A549 (cell line): ENCODE measurements around the gene LAMB1. TPM values are rescaled to one million over a fixed set of nuclear protein-coding genes. Genes with fewer than 3 reads are reported as not detected.
A peak's percentile ranks its signal among the peaks of the same experiment; 100 is the strongest.

Experiments
- ATAC-seq, 2 experiments: fragments of 200-7000 bp in 1 of 2; fragments of >200 bp in 1 of 2; cut with Nextera tagmentation in 1 of 2; cut with Tn5 transposase in 1 of 2; 3 replicates each; pipeline versions ENCODE4 v1.8.0 to v1.9.1; 2018 to 2020; ENCODE audit warnings: mild to moderate bottlenecking in 1 of 2, moderate library complexity in 1 of 2
- CTCF ChIA-PET: fragments of 300-600 bp; sonication (Branson Sonifier 250); formaldehyde crosslinking; extraction: SDS; loops from one replicate; lab custom pipeline; 2021; ENCODE audit warnings: antibody characterized with exemption, inconsistent platforms; lab: Yijun Ruan, JAX
- POLR2A ChIA-PET: fragments of 350-600 bp; formaldehyde crosslinking; extraction: SDS; loops from one replicate; lab custom pipeline; 2021; ENCODE audit warnings: antibody characterized with exemption, inconsistent platforms; lab: Yijun Ruan, JAX
- DNase-seq, 2 experiments: peaks; one replicate each; pipeline versions ENCODE4 v3.0.0 to v3.0.0-alpha.2; 2011 to 2016; ENCODE audit warnings: low read depth in 1 of 2, low spot score in 1 of 2
- FAIRE-seq: peaks from 2 replicates; lab custom pipeline; 2011; peaks lifted over from hg19 to GRCh38; lab: Jason Lieb, UNC
- H3K27ac ChIP-seq, 2 experiments: fragments of >200 bp; sonication (Bioruptor Twin); formaldehyde crosslinking; 3 replicates each; pipeline ENCODE4 v1.5.1; 2016 to 2017
- H3K4me1 ChIP-seq: fragments of >200 bp; sonication (Bioruptor Twin); formaldehyde crosslinking; 3 replicates; pipeline ENCODE4 v1.6.1; 2016
- H3K4me2 ChIP-seq: fragments of >200 bp; sonication (Bioruptor Twin); formaldehyde crosslinking; 3 replicates; pipeline ENCODE4 v1.6.1; 2016
- H3K4me3 ChIP-seq: fragments of >200 bp; sonication (Bioruptor Twin); formaldehyde crosslinking; 3 replicates; pipeline ENCODE4 v1.5.1; 2016
- H3K9me3 ChIP-seq: fragments of >200 bp; sonication (Bioruptor Twin); formaldehyde crosslinking; 3 replicates; pipeline ENCODE4 v1.6.1; 2016
- ATOH8 ChIP-seq: fragments of 250-450 bp; sonication (Bioruptor Pico); IDR thresholded peaks from 2 replicates; pipeline ENCODE4 v1.5.0; 2020; ENCODE audit warnings: low read depth, mild to moderate bottlenecking, moderate library complexity
- BCL3 ChIP-seq: fragments of >200 bp; sonication (Bioruptor Twin); formaldehyde crosslinking; IDR thresholded peaks from 3 replicates; pipeline ENCODE4 v1.6.1; 2016
- BHLHE40 ChIP-seq: IDR thresholded peaks from 2 replicates; pipeline ENCODE4 v1.6.1; 2012; ENCODE audit warnings: low read depth, low read length, inconsistent platforms
- CEBPB ChIP-seq, 2 experiments: fragments of >200 bp in 1 of 2; sonication (Bioruptor Twin) in 1 of 2; formaldehyde crosslinking in 1 of 2; IDR thresholded peaks; 2 replicates each; pipeline ENCODE4 v1.6.1; 2012 to 2016
- CHD2 ChIP-seq: fragments of 150-350 bp; IDR thresholded peaks from 2 replicates; pipeline ENCODE4 v1.6.1; 2014; ENCODE audit warnings: low read length; ENCODE audit not compliant: partially characterized antibody
- CHD4 ChIP-seq: fragments of 200-600 bp; sonication (generic); IDR thresholded peaks from 2 replicates; pipeline ENCODE4 v1.6.1; 2016; ENCODE audit warnings: antibody characterized with exemption, mild to moderate bottlenecking, borderline replicate concordance
- E2F6 ChIP-seq: IDR thresholded peaks from 2 replicates; pipeline ENCODE4 v1.6.1; 2012; ENCODE audit warnings: low read depth, borderline replicate concordance
- ELK1 ChIP-seq: fragments of 150-350 bp; IDR thresholded peaks from 2 replicates; pipeline ENCODE4 v1.6.1; 2014; ENCODE audit warnings: low read depth, mild to moderate bottlenecking, low read length
- EP300 ChIP-seq, 2 experiments: fragments of >200 bp; sonication (Bioruptor Twin); formaldehyde crosslinking; IDR thresholded peaks; 2 replicates in 1 of 2; 3 replicates in 1 of 2; pipeline ENCODE4 v1.6.1; 2016 to 2017
- ESRRA ChIP-seq: fragments of 150-350 bp; IDR thresholded peaks from 2 replicates; pipeline ENCODE4 v1.6.1; 2014; ENCODE audit warnings: mild to moderate bottlenecking, low read length, borderline replicate concordance
- FOSL2 ChIP-seq, 2 experiments: fragments of 450-650 bp in 1 of 2; fragments of >200 bp in 1 of 2; sonication (Bioruptor Twin) in 1 of 2; formaldehyde crosslinking; IDR thresholded peaks; 2 replicates each; pipeline versions ENCODE4 v1.5.0 to v1.6.1; 2016 to 2020; ENCODE audit warnings: mild to moderate bottlenecking in 1 of 2, moderate library complexity in 1 of 2
- GATA3 ChIP-seq: IDR thresholded peaks from 2 replicates; pipeline ENCODE4 v1.6.1; 2012; ENCODE audit warnings: borderline replicate concordance
- HES2 ChIP-seq: fragments of >200 bp; sonication (Bioruptor Twin); formaldehyde crosslinking; IDR thresholded peaks from 2 replicates; pipeline ENCODE4 v1.6.1; 2016
- HOXB5 ChIP-seq: fragments of 250-450 bp; sonication (Bioruptor Pico); IDR thresholded peaks from 2 replicates; pipeline ENCODE4 v1.5.0; 2020; ENCODE audit warnings: mild to moderate bottlenecking, moderate library complexity
- JUN ChIP-seq, 2 experiments: fragments of >200 bp; sonication (Bioruptor Twin); formaldehyde crosslinking; IDR thresholded peaks; 2 replicates in 1 of 2; 3 replicates in 1 of 2; pipeline ENCODE4 v1.6.1; 2016 to 2017
- MAFK ChIP-seq: fragments of 450-650 bp; IDR thresholded peaks from 2 replicates; pipeline ENCODE4 v1.6.1; 2014; ENCODE audit not compliant: partially characterized antibody
- PHF8 ChIP-seq: fragments of 200-600 bp; sonication (generic); IDR thresholded peaks from 2 replicates; pipeline ENCODE4 v1.6.1; 2016; ENCODE audit warnings: low read depth, mild to moderate bottlenecking, antibody characterized with exemption, moderate library complexity, borderline replicate concordance
- POLR2A ChIP-seq: IDR thresholded peaks from 2 replicates; pipeline ENCODE4 v1.6.1; 2012; ENCODE audit warnings: mild to moderate bottlenecking, low read length
- RAD21 ChIP-seq, 2 experiments: fragments of >200 bp in 1 of 2; sonication (Bioruptor Twin) in 1 of 2; formaldehyde crosslinking in 1 of 2; IDR thresholded peaks in 1 of 2; conservative IDR thresholded peaks in 1 of 2; 2 replicates in 1 of 2; 3 replicates in 1 of 2; pipeline ENCODE4 v1.6.1; 2012 to 2018; ENCODE audit warnings: inconsistent platforms in 1 of 2
- RARB ChIP-seq: fragments of 250-450 bp; sonication (Bioruptor Pico); IDR thresholded peaks from 2 replicates; pipeline ENCODE4 v1.8.0; 2021; ENCODE audit warnings: mild to moderate bottlenecking, moderate library complexity
- RNF2 ChIP-seq: fragments of 200-600 bp; sonication (generic); IDR thresholded peaks from 2 replicates; pipeline ENCODE4 v1.6.1; 2016; ENCODE audit warnings: low read depth, mild to moderate bottlenecking, antibody characterized with exemption, moderate library complexity, borderline replicate concordance
- SMC3 ChIP-seq: fragments of >200 bp; sonication (Bioruptor Twin); formaldehyde crosslinking; IDR thresholded peaks from 3 replicates; pipeline ENCODE4 v1.6.1; 2018; ENCODE audit warnings: inconsistent platforms
- TFCP2L1 ChIP-seq: fragments of 250-450 bp; sonication (Bioruptor Pico); IDR thresholded peaks from 2 replicates; pipeline ENCODE4 v1.5.0; 2021; ENCODE audit warnings: mild to moderate bottlenecking
- ZFP36 ChIP-seq: fragments of 450-650 bp; IDR thresholded peaks from 2 replicates; pipeline ENCODE4 v1.6.1; 2014; ENCODE audit warnings: borderline replicate concordance; ENCODE audit not compliant: partially characterized antibody
- ZNF302 ChIP-seq: fragments of 250-450 bp; sonication (Bioruptor Pico); IDR thresholded peaks from 2 replicates; pipeline ENCODE4 v1.9.0; 2021; ENCODE audit warnings: inconsistent platforms, mild to moderate bottlenecking, moderate library complexity
- WGBS: methylation state at CpG from one replicate; pipeline ENCODE4 v1.1.6; 2017; ENCODE audit errors: missing lambda C conversion rate; 5-methylcytosine and 5-hydroxymethylcytosine counted together
- polyA minus RNA-seq: library from RNA; depleted of rRNA, polyadenylated mRNA; stranded (reverse); fragments of >200 nt; gene quantifications from 2 replicates; pipeline ENCODE4 v1.2.3, GENCODE V29; 2011; rRNA and poly(A)+ RNA removed
- polyA plus RNA-seq, 4 experiments: library from polyadenylated mRNA; depleted of rRNA in 3 of 4; stranded (reverse); fragments of >200 nt; fragmentation: RNase III in 1 of 4; extraction: RNeasy Plus Mini Kit Qiagen cat#74134 plus additional on column Dnase treatment in 1 of 4; gene quantifications; 2 replicates in 3 of 4; 3 replicates in 1 of 4; pipeline ENCODE4 v1.2.3, GENCODE V29; 2011 to 2017

The LAMB1 gene
- polyA plus RNA-seq (2011; rRNA removed) (162 and 208 TPM in 2 replicates), polyA plus RNA-seq (2017; fragmentation: RNase III; extraction: RNeasy Plus Mini Kit Qiagen cat#74134 plus additional on column Dnase treatment) (142 to 159 TPM (median 143 TPM) in 3 replicates), polyA minus RNA-seq (395 and 408 TPM in 2 replicates)
- polyA plus RNA-seq (2012; cell fraction: cytosol; rRNA removed): 66.5 and 67.3 TPM in 2 replicates
- polyA plus RNA-seq (2012; cell fraction: nucleus; rRNA removed): 349 and 365 TPM in 2 replicates

GRCh38 chr7:108002726-108003598 is at the start of gene LAMB1:
Gene LAMB1 (minus strand): TSS chr7:108003161. CDS start chr7:108002885, 276 bp downstream.
- TF ChIP-seq RNF2 (0 out of 2 replicates have a peak, but pooled peaks have one; percentile 46), POLR2A (peak; percentile 69), MAFK (no peak), BHLHE40 (peak; percentile 66), CEBPB (IDR thresholded peaks at IDR 0.05) (0 out of 4 replicates have a peak, but pooled peaks of 1 of the 2 experiments have one; percentile 18), CHD2 (no peak), E2F6 (peak; percentile 39; the same call in 1 of the 2 replicates), FOSL2 (IDR thresholded peaks at IDR 0.05) (no peak), FOSL2 (CRISPR knock-in tag; IDR thresholded peaks at IDR 0.05) (peak; percentile 64), ZNF302 (CRISPR knock-in tag) (no peak), EP300 (IDR thresholded peaks at IDR 0.05) (peak in 1 of 2 experiments; percentile 59; a peak in 2 of 5 replicates), GATA3 (peak; percentile 24; the same call in 1 of the 2 replicates), RAD21 (conservative IDR thresholded peaks at IDR 0.05 in 1 of 2, IDR thresholded peaks at IDR 0.05 in 1 of 2) (peak in 1 of 2 experiments; percentile 28; a peak in 2 of 5 replicates), JUN (IDR thresholded peaks at IDR 0.05) (peak in 1 of 2 experiments; percentile 58; a peak in 4 of 5 replicates), ZFP36 (no peak), PHF8 (peak; percentile 27; the same call in 1 of the 2 replicates), BCL3 (peak; percentile 69; the same call in 1 of the 3 replicates)
- peak; percentile 64 to 77 for ATAC-seq
- Histone ChIP-seq H3K27ac (peak within 1 kb of the TSS; percentile 86 to 94), H3K4me3 (peak within 1 kb of the TSS; percentile 60), H3K9me3 (no peaks in the 10 kb centered on the region), H3K4me2 (peak within 1 kb of the TSS; percentile 93), H3K4me1 (peaks cover 67% of the 10 kb centered on the region)
- FAIRE-seq: no peak
- WGBS: 3% methylated on average over 46 of the region's 75 CpGs
- POLR2A ChIA-PET: interaction anchor here (0.7 to 4.2 kb wide), 5 partner anchors 9 to 260 kb away, joined by 3 to 29 read pairs (median 5); no protein-coding TSS in a partner anchor
- DNase-seq: peak; percentile 75 to 78
- CTCF ChIA-PET: interaction anchor here (0.9 to 5.6 kb wide), 10 partner anchors 11 to 494 kb away, joined by 3 to 46 read pairs (median 8); no protein-coding TSS in a partner anchor

- H3K4me2 ChIP-seq: no peak overlapping the region
- no peak for TF ChIP-seq RARB
- TF ChIP-seq GATA3: no peak
- no peak for DNase-seq
- H3K9me3 ChIP-seq: no peaks in the 10 kb centered on the region
- ATAC-seq: no peak
- no peak overlapping the region for H3K27ac ChIP-seq
- no peak overlapping the region for H3K4me3 ChIP-seq
- FAIRE-seq: no peak
- CTCF ChIA-PET: interaction anchor here (2.0 kb wide), 1 partner anchor 9 kb away, joined by 6 read pairs; no protein-coding TSS in a partner anchor
- 94% methylated on average over 1 of the region's 1 CpG for WGBS
- POLR2A ChIA-PET: no interaction called here
- H3K4me1 ChIP-seq: peaks cover 8% of the 10 kb centered on the region; the same call in 2 of the 3 replicates
Measured at GRCh38 chr7:108051454-108051853, 48.5 kb upstream of the LAMB1 start.

GRCh38 chr7:108049962-108050361 is 47.0 kb upstream of the LAMB1 start:
- Histone ChIP-seq H3K4me1 (peaks cover 7% of the 10 kb centered on the region; the same call in 2 of the 3 replicates), H3K9me3 (no peaks in the 10 kb centered on the region), H3K4me3 (no peak overlapping the region), H3K27ac (no peak overlapping the region), H3K4me2 (no peak overlapping the region)
- DNase-seq (no peak), ATAC-seq (no peak), FAIRE-seq (no peak)
- CTCF ChIA-PET: no interaction called here
- POLR2A ChIA-PET: no interaction called here
- 81% methylated on average over 3 of the region's 3 CpGs for WGBS
- TF ChIP-seq HES2 (no peak), TFCP2L1 (CRISPR knock-in tag) (no peak), BHLHE40 (no peak), ESRRA (no peak), HOXB5 (CRISPR knock-in tag) (no peak), ATOH8 (CRISPR knock-in tag) (no peak), CHD4 (no peak), ELK1 (no peak), SMC3 (no peak), PHF8 (no peak)
